ENCODE measurements around the gene SUV39H1.

GRCh38 chrX:48713847-48714246 lies 17.3 kb downstream of the SUV39H1 start:
- TF ChIP-seq CTCF (IDR thresholded peaks at IDR 0.05) (no peak), POLR2A (IDR thresholded peaks at IDR 0.05) (no peak)
